Lower leg skin (tissue), 3 donors: ENCODE data around the gene POFUT2.

Experiments used
- POLR2A ChIP-seq, 2 donors: fragments of 450-650 bp; IDR thresholded peaks; one replicate each; pipeline ENCODE4 v1.6.1; 2016 to 2017; ENCODE audit warnings: antibody characterized with exemption in 2 of 2, mild to moderate bottlenecking in 1 of 2, moderate library complexity in 1 of 2
- TF ChIP-seq, protein P1 (sequence below), 3 donors: fragments of 450-650 bp; IDR thresholded peaks; one replicate each; pipeline ENCODE4 v1.5.1; 2016; ENCODE audit warnings: antibody characterized with exemption in 3 of 3, mild to moderate bottlenecking in 3 of 3, moderate library complexity in 2 of 3

DNA sequence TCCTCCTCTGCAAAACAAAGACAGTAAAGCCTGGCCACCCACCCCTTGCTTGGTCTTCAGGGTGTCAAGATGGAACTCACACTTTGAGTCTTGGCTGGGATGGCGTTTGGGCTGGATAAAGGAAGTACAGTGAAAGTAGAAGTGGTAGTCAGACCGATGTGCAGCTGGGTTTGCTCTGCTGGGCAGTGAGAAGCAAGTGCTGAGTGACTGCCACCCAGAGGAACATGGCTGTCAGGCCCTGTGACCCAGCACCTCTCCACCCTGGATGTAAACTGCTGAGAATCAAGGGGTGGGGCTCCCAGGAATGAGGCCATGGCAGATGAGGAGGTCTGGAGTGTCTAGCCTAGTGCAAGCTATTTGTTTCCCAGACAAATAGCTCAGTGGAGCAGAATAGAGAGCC lies 51.2 kb downstream of the POFUT2 start:
- TF ChIP-seq, protein P1, sequence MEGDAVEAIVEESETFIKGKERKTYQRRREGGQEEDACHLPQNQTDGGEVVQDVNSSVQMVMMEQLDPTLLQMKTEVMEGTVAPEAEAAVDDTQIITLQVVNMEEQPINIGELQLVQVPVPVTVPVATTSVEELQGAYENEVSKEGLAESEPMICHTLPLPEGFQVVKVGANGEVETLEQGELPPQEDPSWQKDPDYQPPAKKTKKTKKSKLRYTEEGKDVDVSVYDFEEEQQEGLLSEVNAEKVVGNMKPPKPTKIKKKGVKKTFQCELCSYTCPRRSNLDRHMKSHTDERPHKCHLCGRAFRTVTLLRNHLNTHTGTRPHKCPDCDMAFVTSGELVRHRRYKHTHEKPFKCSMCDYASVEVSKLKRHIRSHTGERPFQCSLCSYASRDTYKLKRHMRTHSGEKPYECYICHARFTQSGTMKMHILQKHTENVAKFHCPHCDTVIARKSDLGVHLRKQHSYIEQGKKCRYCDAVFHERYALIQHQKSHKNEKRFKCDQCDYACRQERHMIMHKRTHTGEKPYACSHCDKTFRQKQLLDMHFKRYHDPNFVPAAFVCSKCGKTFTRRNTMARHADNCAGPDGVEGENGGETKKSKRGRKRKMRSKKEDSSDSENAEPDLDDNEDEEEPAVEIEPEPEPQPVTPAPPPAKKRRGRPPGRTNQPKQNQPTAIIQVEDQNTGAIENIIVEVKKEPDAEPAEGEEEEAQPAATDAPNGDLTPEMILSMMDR (IDR thresholded peaks at IDR 0.05) = no peak
- TF ChIP-seq POLR2A (IDR thresholded peaks at IDR 0.05) = no peak
